ENCODE data around the gene UBE2E2.
"Not testable (repeated sequence)": the region's sequence is repeated elsewhere in the genome, so short reads cannot be mapped to it uniquely, and the experiment has no call there.

UBE2E2 gene

DNA sequence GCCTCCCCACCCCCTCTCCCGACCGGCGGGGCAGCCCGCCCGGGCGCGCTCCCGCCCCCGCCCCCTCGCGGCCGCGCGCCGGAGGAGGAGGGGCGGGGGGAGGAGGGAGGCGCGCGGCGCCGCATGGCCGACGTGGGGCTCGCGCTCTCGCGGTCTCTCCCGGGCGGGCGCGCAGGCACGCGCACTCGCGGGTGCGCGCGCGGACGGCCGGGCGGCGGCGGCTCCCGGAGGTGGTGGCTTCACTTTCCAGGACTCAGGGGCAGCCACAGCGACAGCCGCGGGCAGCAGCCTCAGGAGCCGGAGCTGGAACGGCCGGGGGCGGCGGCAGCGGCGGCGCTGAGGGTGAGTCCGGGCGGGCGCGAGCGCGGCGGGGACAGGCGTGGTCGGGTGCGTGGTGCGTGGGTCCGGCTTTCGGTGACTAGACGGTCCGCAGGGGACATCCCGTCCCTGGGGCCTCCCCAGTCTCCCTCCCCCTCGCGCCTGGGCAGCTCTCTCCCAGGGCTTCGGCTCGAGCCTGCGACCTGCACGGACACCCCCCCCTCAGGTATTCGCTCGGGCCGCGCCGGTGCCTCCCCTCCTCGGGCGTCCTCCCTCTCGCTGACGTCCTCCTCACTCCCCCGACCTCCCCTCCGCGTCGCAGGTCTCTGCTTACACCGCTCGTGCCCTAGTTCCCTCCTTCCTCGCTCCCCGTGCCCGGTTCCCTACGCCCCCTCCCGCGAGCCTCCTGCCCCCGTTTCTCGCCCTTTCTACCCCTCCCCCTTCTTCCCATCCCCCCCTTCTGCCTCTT is at the start of gene UBE2E2:
UBE2E2 (plus strand) TSS at position 407 of the 787 bp plus-strand sequence.
- DNase-seq, result peak; percentile 31

DNA sequence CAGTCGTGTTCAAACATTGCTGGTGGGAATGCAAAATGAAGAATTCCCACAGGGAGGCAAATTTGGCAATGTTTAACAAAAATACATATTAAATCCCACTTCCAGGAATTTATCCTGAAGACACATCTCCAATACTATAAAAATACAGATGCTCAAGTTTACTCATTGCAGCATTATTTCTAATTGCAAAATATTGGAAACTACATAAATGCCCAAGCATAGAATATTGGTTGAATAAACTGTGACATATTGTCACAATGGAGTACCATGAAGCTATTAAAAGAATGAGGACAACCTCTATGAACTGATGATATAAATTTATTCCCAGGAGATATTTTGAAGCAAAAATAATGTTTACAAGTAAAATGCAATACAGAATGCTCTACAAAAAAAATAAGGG is 49.7 kb upstream of the UBE2E2 start:
- DNase-seq, result no peak

DNA sequence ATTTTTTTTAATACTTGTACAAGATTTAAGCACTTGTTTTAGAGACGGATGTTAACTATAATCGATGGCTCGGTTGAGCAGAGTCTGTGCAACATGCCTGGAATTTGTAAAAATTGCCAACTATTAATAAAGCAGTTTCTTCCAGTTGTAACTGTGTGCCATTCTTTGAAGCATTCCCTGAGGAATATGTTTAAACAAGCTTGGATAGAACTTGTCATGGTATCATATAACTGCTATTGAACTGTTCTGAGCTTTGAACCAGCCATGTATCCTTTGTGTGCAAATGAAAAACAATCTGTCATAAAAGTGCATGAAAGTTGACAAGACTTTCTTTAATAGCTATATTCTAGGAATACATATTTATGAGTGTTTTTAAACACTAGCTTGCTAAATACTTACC is 45.8 kb upstream of the UBE2E2 start:
- DNase-seq, result no peak

DNA sequence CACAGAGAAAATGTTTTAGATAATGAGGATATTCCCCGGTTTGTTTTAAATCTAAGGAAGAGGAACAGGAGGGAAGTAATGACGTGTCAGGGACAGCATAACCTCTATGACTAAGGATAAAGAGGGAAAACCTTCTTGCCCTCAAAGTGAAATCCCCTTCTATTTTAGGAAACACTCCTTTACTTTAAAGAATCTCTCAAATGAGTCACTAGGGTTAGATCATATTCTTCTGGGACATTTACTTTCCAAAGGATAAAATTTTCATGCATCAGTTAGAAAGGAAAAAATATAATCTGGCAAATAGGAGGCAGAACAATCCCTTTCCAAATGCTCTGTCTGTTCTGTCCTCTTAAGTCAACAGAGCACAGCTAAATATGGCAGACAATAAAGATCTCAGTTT is 43.2 kb upstream of the UBE2E2 start:
- DNase-seq, result no peak

DNA sequence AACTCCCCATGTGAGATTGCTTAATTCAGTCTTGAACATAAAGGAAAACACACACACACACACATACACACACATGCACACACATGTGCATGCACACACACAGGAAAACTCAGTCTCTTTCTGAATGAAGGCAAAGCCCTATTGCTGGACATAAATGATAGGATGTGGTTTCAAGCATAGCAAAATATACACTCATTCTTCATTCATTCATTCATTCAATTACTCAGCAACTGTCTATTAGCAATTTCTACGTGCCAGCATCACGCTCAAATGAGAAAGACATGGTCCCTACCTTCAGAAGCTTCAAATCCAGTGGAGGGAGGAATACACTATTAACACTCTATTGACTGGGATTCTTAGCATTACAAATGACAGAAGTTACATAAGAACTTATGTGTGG is 41.8 kb upstream of the UBE2E2 start:
- no peak for DNase-seq

DNA sequence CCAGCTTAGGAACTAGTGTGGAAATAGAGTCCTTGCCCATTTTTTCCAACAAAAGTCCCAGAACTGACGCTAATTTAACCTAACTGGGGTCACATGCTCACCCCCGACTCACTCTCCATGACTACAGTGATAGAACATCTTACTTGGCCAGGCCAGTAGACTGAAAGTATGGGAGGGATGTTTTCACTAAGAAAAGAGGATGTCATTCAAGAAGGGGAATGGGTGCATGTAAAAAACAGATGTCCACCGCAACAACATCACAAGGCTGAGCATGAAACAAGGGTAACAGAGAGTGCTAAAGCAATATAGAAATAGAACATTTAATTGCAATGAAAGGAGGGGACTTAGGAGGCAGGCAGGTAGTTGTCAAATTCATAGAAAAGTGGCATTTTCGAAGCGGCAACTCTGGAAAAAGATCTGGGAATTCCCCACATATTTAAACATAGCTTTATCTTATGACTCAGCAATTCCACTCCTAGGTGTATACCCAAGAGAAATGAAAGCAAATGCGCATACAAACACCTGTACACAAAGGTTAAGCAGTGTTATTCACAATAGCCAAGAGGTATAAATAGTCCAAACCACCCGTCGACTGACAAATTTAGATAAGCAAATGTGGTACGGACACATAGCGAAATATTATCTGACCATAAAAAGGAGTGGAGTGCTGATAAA is 41.1 kb upstream of the UBE2E2 start:
- DNase-seq, result no peak

DNA sequence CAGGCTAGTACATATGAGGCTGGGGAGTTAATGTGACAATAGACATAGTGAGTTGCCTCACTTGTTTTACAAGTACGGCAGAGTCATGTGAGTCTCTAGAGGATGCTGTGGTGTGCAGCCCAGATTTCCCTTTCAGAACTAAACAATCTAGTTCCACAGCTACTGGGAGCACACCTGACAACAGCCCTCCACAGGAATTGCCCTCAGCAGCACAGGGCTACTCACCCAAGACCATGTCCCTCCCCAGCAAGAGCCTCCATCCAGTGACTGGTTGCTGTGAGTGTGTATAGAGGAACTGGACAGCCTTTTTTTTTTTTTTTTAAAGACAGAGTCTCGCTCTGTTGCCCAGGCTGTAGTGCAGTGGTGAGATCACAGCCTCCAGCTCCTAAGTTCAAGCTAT is 40.2 kb upstream of the UBE2E2 start:
- DNase-seq, result no peak

DNA sequence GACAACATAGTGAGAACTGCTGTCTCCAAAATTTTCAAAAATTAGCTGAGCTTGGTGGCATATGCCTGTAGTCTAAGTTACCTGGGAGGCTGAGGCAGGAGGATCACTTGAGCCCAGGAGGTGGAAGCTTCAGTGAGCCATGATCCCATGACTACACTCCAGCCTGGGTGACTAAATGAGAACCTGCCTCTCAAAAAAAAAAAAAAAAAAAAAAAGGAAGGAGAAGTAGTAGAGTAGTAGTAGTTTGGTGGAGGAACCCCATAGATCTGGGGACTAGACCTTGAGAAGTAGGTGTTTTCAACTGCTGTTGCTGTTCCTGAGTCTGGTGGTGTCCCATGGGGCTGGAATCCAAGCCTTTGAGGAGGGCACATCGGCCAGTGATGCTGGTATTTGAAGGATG is 38.4 kb upstream of the UBE2E2 start:
- no peak for DNase-seq

DNA sequence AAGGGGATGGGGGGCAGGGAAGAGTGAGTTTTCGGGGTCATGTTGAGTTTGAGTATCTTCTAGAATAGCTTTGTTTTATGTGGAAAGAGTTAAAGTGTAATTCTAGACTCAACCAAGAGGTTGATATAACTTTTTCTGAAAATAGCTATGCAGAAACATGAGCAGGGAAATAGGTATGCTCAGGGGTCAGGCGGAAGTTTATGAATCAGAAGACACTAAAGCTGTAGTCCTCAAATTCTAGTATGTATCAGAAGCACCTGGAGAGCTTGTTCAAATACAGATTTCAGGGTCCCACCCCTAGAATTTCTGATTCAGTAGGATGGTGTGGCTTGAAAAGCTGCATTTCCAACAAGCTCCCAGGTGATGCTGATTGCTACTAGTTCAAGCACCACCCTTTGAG is 37.6 kb upstream of the UBE2E2 start:
- no peak for DNase-seq

DNA sequence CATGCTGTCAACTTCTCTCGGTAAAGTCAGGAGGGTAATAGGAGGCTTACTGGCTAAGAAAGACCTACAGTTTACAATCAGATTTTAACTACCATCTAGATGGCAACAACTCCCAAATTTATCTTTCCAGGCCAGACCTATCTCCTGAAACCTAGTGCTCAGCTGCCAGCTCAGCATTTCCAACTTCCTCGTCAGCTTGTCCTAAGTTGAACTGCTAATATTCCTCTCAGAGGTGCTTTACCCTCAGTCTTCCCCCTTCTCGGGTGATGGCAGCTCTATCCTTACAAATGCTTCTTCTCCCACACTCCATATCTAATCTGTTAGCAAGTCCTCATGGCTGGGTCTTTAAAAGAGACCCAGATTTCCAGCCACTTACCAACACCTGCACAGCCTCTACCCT is 36.9 kb upstream of the UBE2E2 start:
- no peak for DNase-seq

DNA sequence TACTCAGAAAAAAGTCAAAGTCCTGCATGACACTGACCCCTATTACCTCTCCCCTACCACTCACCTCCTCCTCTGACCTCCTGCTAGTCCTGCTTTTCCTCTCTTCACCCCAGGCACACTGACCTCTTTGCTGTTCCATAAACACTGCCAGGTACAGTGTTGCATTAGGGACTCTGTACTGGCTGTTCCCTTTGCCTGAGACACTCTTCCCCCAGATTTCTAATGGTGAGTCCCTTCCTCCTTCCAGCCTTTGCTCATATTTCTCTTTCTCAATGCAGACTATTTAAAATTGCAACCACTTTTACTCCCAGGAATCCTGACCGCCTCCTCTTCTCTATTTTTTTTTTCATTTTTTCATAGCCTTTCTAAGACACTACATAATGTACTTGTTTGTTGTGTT is 36.3 kb upstream of the UBE2E2 start:
- no peak for DNase-seq

DNA sequence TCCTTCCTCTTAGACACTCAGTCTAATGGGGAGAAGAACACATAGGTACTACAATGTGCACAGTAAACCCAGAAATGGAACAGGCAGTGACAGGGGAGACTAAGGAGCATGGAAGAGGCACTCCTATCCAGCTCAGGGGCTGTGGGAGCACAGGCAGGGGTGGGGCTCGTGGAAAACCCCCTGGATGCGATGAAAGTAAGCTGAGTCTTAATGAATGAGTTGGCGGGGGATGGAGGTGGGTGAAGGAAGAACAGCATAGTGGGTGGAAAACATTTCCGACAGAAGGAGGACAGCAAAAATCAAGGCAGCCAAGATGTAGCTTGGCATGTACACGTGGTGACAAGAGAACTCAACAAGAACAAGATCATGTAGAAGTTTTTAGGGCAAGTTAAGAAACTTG is 33.6 kb upstream of the UBE2E2 start:
- no peak for DNase-seq

DNA sequence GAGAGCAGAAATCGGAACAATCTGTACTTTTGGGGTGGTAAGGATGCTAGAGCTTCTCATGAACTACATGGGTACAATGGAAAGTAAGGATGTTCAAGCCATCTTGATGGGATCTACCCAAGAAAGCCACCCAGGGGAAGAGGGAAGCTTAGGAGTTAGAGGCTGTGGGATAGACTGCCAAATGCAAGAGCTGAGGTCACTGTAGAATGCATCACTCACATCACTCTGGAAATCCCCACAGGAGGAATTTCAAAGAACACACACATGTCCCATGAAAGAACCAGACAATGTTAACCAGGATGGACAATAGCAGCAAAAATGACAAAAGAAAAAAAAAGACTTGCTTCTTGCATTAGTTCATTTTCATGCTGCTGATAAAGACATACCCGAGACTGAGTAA is 32.8 kb upstream of the UBE2E2 start:
- no peak for DNase-seq

DNA sequence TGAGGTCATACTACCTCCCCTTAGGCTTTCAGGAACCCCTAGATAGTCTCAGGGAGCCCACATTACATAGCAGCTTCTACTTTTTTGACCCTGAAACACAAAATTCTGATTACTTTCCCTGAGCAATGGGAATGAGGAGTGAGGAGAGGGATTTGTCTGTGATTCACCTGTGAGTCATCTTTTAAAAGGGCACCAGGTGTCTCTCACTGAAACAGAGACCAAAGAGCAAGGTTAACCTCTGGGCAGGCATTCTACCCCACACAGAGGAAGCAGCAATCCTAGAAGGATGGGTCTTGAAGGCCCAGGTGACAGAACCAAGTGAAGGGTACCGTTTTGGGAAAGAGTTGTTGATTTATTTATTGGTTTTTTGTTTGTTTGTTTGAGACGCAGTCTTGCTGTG is 31.1 kb upstream of the UBE2E2 start:
- no peak for DNase-seq

DNA sequence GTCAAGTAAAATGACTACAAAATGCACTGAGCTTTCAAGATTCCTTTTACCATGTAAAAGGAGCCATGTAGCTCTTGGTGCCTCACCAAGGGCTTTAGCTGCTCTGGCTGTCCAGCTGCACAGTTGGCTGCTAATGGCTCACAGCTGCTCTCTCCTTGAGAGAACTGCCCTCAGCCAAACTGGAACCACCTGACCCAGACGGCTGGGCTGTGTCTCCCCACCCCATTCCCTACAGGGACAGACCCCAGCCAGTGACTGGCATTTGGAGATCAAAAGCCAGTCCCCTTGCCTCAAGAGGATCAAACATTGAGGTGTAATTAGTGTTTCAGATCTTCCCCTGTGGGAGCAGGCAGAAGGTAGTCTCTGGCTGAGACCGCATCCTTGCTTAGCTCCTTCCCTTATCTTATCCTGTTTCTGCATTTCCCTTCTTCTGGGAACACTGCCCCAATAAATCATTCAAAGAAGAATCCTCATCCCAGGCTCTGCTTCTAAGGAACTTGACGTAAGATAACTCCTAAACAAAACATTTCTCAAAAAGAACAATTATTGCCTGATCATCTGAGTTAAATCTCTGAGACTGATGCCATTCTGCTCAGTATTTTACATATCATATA is 28.6 kb upstream of the UBE2E2 start:
- DNase-seq, result no peak

DNA sequence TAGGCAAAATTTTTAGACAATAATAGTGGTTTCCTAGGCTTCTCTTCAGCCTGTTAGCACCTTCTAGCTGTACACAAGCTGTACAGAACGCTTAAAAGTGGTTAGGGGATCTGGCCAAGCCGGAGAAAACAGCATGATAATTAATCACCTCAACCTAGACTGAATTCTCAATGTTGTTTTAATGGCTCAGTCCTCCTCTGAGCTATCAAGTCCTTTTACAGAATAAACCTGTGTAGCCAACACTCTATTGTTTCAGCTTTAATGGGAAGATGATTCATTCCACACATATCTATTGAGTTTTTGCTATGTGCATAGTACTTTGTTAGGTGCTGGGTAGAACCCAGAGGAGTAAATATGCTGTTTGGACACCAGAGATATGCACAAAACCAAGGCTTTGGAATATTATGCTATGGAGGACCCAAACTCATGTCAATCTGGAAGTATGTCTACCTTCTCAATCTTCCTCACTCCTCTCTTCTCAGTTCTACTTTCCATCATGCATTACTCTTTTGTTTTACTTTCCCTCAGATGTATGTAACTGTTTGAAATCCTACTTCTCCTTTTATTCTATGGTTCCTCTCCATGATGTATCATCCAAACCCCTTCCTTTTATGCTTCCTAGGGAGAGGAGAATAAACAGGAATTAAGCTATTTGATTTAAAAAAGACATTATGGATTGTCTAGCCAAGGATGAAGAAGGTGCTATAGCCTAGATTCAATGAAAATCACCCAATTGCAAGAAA is 27.6 kb upstream of the UBE2E2 start:
- DNase-seq, result no peak

DNA sequence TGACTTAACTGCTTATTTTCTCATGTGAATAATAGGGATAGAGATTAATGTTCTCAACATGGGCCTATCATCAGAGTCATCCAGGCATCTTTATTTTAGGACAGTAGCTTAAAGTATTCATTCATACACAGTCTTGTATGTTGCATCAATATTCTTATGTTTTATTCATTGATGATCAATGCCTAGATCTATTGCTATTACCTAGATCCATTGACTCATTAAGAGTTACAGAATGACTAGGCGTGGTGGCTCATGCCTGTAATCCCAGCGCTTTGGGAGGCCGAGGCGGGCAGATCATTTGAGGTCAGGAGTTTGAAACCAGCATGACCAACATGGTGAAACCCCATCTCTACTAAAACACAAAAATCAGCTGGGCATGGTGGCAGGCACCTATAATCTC is 26.3 kb upstream of the UBE2E2 start:
- not testable (repeated sequence) for DNase-seq

DNA sequence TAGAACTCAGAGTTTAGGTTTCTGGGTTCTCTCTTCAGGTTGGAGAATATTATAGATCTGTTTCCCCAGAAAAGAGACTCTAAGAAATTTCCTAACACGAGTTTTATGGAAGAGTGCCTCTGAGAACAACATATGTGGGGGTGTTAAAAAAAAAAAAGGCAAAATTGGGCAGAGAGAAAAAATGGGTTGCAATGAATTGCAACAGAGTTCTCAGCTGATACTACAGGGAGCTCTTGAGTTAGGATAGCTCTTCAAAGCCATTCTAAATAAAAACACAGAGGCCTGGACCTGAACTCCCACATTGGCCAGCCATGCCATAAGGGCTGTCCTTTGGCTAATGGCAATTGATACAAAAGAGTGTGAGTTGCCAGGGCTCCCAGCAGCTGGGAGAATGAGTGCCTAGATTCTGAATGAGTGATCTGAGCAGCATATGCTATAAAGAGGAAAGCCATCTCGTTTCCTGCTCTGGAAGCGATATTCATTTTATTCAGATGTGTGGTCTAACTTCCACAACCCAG is 20.1 kb upstream of the UBE2E2 start:
- no peak for DNase-seq

DNA sequence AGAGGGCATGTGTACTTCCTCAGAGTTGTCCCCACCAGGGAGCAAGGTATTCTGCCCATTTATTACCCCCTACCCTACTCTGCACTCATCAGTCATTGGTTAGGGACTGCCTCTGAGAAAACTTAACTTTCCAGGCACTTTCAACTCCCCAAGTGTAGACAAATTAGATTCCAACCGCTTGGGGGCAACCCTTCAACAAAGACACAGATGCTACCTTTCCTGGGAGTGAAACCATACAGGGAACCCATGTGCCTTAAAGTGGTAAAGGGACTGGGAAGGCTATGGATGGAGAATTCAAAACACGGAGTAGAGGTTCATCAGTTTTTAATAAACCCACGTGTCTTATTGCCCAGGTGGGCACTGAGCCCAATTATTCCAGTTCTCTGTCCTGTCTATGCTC is 19.4 kb upstream of the UBE2E2 start:
- peak; percentile 9 for DNase-seq

DNA sequence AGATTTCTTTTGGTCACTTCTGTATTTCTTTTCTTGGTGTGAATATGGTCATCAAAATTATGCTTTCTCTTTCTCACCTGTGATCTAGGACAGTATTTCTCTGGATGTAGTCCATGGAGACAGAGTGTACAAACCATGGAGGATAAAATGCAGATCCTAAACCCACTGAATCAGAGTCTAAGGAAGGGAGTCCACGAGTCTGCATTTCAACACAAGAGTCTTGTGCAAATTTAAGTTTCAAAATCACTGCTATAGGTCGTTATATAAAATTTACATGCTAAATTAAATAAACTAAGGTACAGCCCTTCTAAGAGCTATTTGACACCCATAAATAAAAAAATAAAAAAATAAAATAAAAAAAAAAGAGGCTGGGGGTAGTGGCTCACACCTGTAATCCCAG is 17.3 kb upstream of the UBE2E2 start:
- DNase-seq, result no peak

DNA sequence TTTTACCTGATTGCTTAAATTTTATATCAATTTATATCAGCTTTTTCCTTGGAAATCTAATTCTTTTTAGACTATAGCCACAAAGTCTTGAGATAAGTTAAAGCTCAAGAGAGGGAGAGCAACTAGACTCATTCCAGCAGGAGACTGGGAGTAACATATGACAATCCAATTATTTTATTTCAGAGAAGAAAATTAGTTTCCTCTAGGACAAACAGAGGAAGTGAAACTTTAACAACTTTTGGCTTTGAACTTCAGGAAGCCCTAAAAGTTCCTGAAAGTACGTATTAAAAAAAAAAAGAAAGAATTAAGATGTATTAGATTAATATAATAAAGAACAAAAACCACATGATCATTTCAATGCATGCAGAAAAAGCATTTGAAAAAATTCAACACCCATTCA is 13.9 kb upstream of the UBE2E2 start:
- no peak for DNase-seq

DNA sequence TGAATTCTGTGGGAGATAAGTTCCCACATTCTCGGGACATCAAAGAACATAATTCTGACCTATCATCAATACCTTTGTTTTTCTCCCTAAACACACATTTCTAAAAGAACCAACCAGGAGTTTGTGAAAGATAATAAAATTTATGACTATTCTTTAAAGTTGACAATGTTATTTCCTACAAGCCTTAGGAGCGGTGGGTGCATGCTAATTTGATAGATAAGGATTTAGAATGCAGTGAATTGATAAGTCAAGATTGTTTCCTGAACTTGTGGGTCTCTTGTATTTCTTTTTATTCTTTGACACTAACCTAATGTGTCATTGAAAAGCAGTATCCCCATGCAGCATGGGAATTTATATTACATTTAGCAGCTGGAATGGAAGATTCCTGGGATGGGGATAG is 10.3 kb upstream of the UBE2E2 start:
- no peak for DNase-seq

DNA sequence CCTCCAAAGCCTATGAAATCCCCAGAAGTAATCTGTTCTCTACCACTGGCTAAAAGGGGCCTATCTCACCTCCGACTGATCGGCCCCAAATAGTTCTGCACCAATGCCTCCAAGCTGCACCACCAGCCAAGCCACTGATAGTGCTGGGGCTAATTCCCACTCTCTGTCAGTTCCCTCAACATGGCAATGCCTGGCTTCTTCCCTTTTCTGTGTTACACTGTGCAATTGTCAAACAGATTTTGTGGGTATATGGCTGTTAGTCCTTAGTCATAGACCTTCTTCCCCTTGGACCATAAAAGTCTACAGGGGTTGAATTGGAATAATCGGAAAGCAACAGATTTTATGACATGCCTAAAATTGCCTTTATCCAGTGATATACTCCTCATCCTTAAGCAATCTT is 9.3 kb upstream of the UBE2E2 start:
- no peak for DNase-seq
